Measurements from ENCODE around the gene CACNB2.
"Not testable (repeated sequence)": the region's sequence is repeated elsewhere in the genome, so short reads cannot be mapped to it uniquely, and the experiment has no call there.

The CACNB2 gene

DNA sequence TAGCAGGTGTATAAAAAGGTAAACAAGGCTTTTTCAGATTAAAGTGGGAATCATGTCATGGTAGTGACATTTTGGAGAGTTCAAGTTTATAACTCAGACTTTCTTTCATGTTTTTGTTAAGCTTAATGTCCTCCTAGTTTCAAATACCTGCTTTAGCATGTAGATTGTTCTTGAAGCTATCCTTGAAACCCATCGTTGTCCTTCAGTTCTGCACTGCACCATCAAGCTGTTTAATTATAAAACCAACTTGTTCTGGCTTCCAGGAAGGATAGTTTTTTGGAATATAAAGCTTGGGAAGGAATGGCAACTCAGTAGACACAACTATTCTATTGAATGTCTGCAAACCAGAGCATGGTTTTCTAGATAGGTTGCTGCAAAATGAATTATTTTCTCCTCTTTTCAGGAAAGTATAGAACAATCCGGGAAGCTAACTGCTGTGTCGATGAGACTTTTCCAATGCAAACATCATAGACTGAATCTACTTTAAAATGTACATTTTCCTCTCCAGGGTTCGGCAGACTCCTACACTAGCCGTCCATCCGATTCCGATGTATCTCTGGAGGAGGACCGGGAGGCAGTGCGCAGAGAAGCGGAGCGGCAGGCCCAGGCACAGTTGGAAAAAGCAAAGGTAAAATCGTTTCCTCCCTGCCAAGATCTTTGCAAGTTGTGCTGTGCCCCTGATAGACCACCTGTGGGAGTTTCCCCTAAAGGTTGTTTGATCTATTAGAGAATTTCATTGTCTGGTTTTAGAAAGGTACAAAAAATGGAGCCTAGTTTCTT lies 261.4 kb downstream of the CACNB2 start:
- DNase-seq (ENCODE audit: low spot score), result no peak

DNA sequence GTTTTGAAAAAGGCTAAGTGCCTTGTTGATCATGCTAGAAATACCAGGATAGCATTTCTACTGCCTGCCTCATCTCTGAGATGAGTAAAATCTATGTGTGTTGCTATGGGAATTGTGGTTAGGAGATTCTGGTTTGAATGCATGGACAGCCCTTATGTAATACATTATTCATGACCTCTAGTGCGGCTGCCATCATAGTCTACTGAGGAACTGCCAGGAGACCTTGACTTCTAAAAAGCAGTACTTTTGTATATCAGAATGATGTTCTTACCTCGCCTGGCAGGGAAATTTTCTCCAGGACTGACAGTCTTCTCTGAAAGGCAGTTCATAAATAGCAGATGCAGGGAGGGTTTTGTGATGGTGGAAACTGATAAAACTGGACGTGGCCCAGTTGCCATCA lies 262.6 kb downstream of the CACNB2 start:
- DNase-seq (ENCODE audit: low spot score), result no peak

DNA sequence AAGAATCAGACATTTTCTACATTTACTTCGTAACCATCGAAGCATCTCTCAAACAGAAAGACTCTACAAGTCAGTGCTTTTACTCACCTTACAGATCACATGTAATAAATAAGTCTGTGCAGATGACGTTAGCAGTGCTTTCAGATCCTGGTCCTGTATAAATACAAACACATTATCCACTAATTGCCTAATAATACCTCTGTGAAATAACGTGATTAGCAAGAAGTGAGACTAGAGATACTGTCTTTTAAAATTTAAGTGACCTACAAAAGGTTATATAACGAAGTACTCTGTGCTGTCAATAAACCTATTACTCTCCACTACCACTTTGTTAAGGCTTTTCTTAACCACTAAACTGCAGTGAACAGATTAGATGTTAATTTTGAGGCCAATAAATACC lies 264.3 kb downstream of the CACNB2 start:
- DNase-seq (ENCODE audit: low spot score), result no peak

DNA sequence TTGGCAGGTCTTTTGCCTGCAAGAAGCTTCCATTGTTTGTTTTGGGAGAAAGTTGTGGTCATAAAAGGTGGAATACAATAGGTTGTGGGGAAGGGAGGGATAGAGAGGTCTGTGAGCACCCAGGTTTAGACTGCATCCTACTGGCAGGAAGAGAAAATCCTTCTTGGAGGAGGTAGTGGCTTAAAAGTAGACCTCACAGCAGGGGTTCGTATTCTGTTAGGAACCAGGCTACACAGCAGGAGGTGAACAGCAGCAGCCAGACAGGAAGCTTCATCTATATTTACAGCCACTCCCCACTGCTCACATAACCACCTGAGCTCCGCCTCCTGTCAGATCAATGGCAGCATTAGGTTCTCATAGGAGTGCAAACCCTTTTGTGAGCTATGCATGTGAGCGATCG lies 265.9 kb downstream of the CACNB2 start:
- peak; percentile 16 for DNase-seq (ENCODE audit: low spot score)

DNA sequence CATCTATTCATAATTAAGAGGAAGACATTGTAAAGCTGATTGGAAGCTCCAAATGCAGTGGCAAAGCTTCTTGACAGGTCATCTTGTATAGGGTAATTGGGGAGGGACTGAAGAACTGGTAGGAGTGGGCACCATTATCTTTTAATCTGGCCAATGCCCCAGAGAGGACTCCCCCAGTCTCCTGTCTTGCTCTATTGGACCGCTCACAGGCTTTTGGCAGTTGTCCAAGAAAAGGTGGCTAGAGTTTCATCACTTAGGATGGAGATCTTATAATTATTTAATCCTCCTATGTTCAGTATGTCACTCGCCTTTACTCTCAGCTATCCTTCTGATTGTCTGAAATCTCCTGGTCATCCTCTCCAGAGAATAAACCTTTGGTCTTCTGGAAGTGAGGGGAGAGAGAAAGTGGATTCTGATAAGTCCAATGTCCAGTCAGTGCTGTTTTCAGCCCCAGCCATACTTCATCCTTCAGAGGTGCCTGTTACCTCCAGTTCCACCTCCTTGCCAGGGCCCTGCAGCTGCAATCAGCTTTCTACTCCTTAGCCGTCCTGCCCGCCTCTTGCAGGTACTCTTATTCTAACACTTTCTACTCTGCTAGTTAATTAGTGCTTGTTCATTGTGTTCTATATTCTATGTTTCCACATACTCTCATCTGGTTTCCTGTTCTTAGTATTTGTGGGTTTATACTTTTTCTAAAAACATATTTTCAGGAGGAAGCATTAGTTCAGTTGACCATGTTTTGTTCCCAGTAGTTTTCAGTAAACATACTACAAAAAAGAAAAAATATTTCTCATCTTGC lies 269.6 kb downstream of the CACNB2 start:
- no peak for DNase-seq (ENCODE audit: low spot score)

DNA sequence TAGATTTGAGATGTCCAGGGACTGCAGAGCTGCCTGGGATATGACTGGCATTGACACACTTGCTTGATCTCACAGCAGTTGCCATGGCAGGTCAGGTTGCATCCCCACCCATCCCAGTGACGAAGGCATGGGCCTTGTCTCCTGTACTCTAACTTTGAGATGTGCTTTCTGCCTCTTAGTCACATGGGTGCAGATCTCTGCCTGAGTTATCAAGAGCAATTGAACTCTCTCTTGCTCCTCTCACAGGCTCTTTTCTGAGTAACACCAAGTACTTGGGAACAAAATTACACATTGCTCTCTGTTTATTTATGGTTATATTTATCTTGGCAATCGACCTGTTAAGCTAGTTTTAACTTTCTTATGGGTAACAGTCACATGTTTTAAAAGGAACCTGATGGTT lies 273.8 kb downstream of the CACNB2 start:
- no peak for DNase-seq (ENCODE audit: low spot score)

DNA sequence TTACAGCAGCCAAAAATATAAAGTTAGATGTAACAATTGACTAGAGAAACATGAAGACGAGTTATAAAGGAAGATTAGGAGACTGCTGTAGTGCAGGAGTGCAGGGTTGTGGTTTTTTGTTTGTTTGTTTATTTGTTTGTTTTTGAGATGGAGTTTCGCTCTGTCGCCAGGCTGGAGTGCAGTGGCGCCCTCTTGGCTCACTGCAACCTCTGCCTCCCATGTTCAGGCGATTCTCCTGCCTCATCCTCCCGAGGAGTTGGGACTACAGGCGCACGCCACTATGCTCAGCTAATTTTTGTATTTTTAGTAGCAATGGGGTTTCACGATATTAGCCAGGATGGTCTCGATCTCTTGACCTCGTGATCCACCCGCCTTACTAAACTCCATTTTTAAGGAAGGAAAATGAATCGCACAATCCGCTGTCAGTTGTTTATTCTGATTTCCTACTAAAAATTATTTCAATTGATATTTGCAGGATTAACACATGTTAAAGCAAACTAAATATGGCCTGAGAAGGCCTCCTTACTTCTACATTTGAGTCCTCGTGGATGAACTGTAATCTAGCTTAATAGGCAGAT lies 277.8 kb downstream of the CACNB2 start:
- no peak for DNase-seq (ENCODE audit: low spot score)

DNA sequence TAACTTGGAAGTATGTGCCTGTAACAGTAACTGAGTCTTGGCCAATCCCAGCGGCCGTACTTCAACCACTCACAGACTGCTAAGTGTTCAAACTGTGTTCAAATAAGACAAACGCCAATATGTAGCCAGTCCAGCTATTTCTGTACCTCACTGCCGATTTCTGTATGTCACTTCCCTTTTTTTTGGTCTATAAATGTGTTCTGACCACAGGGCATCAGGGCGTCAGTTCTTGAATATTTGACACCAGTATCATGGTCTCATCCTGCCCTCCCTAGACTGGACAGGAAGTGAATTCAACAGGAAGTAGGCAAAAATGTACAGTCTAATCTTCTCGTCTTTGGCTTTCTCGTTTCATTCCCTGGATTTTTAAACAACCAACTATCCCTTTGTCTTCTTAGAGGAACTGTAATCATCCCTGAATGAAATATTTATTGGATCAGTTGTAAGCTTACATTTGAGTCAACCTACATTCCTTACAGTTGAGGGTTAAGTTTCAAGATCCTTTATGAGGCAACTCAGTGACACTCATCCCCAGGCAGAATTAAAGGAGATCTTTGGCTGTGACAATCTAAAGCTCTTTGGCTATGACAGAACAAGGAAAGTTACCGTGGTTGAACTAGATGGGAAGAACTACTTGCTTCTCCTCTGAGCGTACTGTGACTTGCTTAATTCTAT lies 278.5 kb downstream of the CACNB2 start:
- DNase-seq (ENCODE audit: low spot score), result no peak

DNA sequence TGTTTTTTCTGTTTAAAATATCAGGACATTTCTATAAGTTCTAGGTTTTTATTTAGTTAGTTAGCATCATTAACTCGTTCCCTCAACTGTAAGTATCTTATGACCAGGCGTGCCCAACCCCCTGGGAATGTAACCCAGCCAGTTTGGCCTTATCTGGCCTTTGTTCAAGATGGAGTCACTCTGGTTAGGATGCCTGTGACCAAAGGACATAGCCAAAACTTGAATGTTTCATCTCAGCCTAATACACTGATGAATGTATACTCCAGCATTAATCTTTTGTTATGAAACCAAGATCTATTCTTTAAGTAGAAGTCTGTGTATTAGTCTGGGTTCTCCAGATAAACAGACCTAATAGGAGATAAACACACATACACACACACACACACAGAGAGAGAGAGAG lies 279.7 kb downstream of the CACNB2 start:
- no peak for DNase-seq (ENCODE audit: low spot score)

DNA sequence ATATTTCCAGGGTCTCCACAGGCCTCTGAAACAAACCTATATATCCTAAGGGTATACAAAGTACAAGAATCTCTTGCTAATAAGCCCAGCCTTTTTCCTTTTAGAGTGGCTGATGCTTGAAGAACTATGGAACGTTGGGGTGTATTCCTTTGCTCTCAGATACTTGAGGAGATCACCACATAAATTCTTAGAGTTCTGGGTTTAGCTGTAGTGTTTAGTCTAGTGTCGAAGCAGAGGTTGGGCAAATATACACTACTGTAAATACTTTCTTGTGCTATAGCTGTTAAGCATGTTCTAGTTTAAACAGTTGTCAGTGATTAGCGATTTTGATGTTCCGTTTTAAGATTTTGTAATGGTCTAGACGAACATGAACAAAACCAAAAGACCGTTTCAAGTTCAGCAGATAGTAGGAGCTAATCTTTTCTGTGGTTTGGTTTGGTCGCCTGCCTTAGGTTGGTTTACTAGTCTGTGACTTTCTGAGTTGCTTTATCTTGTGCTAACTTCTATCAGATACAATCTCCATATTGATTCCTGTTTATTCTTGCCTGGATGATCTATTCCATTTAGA lies 281.6 kb downstream of the CACNB2 start:
- no peak for DNase-seq (ENCODE audit: low spot score)

DNA sequence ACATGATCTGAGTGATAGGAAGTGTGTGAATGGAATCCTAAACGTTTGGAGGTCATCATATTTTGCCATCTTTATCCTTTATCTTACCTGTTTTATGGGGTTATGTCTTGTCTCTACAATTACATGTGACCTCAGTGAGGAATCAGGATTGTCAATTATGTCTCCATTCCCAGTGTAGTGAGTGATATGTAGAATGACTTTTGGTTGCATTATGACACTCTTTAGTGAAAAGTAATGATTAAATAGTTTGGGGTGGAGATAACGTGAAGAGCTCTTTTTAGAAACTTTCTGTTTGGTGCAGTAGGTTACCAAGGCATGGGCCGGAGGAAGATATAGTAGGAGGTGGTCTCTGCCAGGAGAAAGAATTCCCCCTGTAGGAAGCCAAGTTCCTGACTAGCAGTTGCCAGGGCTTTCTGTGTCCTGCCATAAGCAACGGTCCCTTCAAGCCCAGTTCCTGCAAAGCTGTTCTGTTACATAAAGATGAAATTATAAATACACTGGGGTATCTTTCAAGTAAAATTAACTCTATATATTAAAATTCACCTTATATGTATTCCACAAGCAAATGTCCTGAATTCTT lies 282.9 kb downstream of the CACNB2 start:
- no peak for DNase-seq (ENCODE audit: low spot score)

DNA sequence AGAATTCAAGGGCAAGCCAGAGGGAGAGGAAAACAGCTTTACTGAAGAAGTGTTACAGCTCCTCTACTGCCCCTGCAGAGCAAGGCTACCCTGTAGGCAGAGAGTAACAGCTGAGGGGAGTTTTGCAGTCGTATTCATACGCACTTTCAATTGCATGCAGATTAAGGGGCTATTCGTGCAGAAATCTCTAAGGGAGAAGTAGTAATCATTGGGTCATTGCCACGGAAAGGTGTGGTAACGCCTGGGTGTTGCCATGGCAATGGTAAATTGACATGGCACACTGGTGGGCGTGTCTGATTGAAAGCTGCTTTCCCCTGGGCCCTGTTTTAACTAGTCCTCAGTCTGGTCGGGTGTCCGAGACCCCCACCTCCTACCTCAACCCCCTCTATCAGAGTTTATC lies 284.0 kb downstream of the CACNB2 start:
- DNase-seq (ENCODE audit: low spot score), result no peak

DNA sequence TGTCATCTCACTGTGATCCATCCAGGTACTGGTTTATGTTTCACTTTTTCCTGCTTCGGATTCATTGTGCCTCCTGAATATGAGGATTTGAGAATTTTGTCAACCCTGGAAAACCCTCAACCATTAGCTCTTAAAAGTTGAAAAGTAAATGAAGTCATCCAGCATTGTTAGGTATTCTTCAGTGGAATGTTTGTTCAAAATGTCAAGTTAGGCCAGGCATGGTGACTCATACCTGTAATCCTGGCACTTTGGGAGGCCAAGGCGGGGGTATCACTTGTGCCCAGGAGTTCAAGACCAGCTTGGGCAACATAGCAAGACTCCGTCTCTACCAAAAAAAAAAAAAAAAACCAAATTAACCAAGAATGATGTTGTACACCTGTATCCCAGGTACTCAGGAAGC lies 289.1 kb downstream of the CACNB2 start:
- no peak for DNase-seq (ENCODE audit: low spot score)

DNA sequence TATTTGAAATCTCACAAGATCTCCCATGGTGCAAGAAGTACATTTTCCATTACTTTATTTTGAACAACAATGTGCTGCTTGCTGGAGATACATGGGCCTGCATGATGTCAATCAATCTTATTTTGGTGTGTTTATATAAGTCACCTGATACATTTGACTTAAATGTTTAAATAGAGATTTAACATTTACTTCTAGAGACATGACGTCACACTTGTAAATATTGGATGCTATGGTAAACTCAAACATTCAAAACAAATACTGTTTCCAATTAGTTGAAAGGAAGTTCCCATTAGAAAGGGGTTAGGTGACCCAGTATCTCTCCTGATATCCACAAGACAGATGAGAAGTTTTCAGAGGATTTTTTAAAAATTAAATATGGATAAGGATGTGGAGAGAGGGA lies 296.7 kb downstream of the CACNB2 start:
- DNase-seq (ENCODE audit: low spot score), result no peak

DNA sequence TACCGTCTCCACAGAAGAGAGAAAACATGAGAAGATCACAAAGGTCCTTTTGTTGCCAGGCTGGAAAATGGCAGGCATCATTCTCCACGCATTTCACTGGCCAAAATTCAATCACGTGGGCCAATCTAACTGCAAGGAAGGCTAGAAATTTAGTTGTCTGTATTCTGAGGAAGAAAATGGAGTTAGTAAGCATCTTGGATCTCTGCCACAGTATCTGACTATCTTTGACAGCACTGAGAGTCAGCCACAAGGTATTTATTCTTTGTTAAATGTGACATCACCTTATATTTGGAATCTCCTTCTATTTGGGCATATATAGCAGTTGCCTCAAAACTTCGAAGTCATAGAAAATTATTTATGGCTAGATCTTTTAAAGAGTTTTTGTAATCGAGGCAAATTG lies 297.3 kb downstream of the CACNB2 start:
- no peak for DNase-seq (ENCODE audit: low spot score)

DNA sequence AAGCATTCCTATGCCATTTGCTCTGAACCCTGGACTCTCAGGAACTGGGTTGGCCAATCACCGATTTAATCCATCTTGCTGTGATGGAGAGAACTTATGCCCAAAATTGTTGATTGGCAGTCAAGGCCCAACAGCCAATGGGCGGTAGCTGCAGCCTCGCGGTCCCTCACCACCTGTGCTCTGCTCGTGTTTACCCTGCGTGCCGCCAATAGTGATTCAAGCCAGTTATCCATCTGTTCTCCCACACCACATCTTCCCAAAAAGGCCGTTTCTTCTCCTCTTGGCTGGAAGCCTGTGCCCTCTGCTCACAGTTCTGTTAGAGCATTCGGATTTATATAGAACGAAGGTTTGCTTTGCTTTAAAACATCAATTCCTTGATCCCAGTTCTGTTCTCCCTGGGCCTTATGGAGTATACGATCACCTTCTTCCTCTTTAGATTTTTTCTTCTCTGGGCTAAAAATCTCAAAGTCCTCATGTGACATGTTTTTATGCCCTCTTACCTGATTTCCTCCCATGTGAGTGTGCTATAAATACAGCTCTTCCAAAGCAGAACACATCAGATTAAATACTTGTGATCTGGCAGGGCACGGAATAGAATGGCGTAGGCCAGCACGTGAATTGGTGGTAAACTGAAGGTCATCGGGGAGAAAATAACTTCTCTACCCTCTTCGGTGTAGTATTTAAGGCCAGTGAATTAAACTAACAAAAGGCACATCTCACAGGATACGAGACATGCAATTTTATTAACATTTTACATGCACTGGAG lies 298.3 kb downstream of the CACNB2 start:
- DNase-seq (ENCODE audit: low spot score), result no peak

DNA sequence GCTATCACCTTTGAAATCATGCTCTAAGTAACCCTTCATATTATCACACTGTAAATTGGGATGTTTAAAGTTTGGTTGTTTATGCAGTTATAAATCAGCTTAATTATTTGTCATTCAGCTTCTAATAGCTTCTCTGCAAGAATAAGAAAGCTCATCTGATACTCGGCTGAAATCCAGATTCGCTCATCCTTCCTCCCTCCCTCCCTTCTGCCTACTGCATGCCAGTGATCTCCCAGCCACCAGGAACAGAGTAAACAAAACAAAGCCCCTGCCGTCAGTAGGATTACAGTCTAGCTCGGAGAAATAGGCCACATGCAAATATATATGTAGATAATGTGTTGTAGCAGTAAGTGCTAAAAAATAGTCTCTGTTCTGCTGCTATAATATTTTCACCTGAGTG lies 299.4 kb downstream of the CACNB2 start:
- no peak for DNase-seq (ENCODE audit: low spot score)

DNA sequence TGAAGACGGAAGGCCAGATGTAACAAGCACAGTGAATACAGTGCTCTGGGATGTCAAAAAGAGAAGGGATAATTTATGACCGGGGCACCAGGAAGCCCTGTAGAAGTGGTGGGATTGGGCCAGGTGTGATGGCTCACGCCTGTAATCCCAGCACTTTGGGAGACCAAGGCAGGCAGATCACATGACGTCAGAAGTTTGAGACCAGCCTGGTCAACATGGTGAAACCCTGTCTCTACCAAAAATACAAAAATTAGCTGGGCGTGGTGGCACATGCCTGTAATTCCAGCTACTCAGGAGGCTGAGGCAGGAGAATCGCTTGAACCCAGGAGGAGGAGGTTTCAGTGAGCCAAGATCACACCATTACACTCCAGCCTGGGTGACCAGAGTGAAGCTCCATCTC lies 305.4 kb downstream of the CACNB2 start:
- not testable (repeated sequence) for DNase-seq (ENCODE audit: low spot score)

DNA sequence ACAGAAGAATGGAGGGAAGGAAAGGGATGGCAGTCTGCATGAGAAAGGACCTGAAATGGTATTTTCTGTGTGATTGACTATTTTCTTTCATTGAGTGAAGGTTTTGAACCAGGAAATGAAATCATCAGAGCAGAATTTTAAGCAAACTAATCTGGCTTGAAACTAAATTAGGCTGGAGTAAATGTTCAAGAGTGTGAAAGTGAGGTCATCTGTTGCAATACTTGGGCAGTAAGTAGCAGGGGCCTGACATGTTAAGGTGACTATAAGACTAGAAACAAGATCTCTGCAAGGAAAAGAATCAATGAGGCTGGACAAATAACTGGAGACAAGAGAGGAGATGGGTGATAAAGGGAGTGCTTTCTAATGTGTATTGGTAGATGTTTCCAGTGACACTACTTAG lies 306.0 kb downstream of the CACNB2 start:
- no peak for DNase-seq (ENCODE audit: low spot score)

DNA sequence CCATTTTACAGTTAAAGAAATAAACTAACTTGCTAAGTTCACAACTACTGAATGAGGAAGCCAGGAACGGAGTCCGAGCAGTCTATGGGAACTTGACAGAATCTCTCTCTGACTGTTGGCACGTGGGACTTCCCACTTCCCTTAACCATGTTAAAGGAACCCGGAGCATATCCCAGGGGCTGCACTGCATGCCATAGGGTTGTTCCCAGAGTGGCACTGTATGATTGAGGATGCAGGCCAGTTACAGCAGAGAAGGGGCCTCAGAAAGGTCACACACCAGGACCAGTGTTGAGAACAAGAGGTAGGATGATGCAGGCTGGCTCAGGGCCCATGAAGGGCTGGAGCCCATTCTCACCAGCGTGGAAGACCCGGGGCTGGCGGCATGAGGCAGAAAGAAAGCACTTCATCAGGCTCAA lies 309.4 kb downstream of the CACNB2 start:
- DNase-seq (ENCODE audit: low spot score), result no peak

DNA sequence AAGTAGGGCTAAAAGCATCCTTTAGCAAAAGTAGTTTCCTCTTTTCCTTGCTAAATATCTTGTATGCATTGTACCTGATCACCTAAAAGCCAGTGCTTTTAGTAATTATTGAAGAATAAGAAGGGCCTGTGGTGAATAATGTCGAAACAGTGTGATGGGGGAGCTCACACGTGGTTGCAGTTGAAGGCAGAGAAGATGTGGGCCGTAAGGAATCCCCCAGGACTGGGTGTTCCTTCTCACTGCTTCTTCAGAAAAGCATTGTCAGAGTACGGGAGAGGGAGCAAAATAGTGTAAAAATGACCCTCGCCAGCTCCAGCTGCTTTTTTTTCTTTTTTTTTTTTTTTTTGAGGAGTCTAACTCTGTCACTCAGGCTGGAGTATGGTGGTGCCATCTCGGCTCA lies 310.1 kb downstream of the CACNB2 start:
- no peak for DNase-seq (ENCODE audit: low spot score)

All from SW480 (cell line).